ENCODE results near the gene TMEM213. TPM values are rescaled to one million over a fixed set of nuclear protein-coding genes. Genes with fewer than 3 reads are reported as not detected.
"Not testable (repeated sequence)": the region's sequence is repeated elsewhere in the genome, so short reads cannot be mapped to it uniquely, and the experiment has no call there.

The TMEM213 gene
- total and polyA plus RNA-seq, 2 of the 13 experiments (the other 11 are each of a cell fraction or from before 2014, with no cell fraction given), result not detected

DNA sequence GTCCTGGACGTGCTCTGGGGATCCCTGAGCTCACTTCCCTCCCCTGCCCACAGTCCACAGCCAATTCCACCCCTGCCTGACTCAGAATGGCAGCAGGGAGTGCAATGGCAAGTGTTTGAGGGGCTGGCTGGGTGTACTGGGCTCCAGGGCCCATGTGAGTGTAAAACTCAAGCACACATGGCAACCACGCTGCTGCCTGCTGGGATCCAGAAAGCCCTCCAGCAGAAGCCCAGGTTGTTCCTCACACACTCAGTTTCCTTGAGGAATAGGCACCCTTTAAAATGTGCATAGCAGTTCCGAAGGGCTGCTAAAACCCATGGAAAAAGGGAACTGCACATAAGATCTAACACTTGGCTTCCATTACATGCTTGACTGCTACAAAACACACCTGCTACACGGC lies 11.6 kb downstream of the TMEM213 start (continued):
- TF ChIP-seq, protein P1, sequence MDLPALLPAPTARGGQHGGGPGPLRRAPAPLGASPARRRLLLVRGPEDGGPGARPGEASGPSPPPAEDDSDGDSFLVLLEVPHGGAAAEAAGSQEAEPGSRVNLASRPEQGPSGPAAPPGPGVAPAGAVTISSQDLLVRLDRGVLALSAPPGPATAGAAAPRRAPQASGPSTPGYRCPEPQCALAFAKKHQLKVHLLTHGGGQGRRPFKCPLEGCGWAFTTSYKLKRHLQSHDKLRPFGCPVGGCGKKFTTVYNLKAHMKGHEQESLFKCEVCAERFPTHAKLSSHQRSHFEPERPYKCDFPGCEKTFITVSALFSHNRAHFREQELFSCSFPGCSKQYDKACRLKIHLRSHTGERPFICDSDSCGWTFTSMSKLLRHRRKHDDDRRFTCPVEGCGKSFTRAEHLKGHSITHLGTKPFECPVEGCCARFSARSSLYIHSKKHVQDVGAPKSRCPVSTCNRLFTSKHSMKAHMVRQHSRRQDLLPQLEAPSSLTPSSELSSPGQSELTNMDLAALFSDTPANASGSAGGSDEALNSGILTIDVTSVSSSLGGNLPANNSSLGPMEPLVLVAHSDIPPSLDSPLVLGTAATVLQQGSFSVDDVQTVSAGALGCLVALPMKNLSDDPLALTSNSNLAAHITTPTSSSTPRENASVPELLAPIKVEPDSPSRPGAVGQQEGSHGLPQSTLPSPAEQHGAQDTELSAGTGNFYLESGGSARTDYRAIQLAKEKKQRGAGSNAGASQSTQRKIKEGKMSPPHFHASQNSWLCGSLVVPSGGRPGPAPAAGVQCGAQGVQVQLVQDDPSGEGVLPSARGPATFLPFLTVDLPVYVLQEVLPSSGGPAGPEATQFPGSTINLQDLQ (CRISPR knock-in tag; IDR thresholded peaks at IDR 0.05), result no peak

DNA sequence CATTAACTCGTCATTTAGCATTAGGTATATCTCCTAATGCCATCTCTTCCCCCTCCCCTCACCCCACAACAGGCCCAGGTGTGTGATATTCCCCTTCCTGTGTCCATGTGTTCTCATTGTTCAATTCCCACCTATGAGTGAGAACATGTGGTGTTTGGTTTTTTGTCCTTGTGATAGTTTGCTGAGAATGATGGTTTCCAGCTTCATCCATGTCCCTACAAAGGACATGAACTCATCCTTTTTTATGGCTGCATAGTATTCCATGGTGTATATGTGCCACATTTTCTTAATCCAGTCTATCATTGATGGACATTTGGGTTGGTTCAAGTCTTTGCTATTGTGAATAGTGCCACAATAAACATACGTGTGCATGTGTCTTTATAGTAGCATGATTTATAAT lies 13.5 kb downstream of the TMEM213 start:
- H4K20me1 ChIP-seq (ENCODE audit: insufficient read depth, low read length); H3K9me3 ChIP-seq (ENCODE audit: low read length); H3K4me1 ChIP-seq (ENCODE audit: insufficient read depth, low read length); POLR2A ChIA-PET; H3K79me2 ChIP-seq (ENCODE audit: insufficient read depth, low read length); FAIRE-seq; H3K36me3 ChIP-seq (replicated peaks in 1 of 2; ENCODE audit: control insufficient read depth in 1 of 2, insufficient read depth in 2 of 2, low read length in 2 of 2); H3K27me3 ChIP-seq (ENCODE audit: control insufficient read depth in 1 of 2, insufficient read depth in 2 of 2, low read length in 2 of 2); H3K27ac ChIP-seq (ENCODE audit: extremely low read length, insufficient read depth, low read length); BruUV-seq (replicated peaks); DNase-seq (ENCODE audit: low spot score); CTCF ChIA-PET (ENCODE audit: low intra/inter-chr PET ratio, low total read pairs); H3K4me2 ChIP-seq (ENCODE audit: low read depth, low read length); intact Hi-C loops (cut with micrococcal nuclease; ENCODE audit: unreplicated experiment); in situ Hi-C loops (cut with HindIII; ENCODE audit: extremely low pct_ligation_motif_present, low pct_unique_long_range_greater_than_20kb); H3K4me3 ChIP-seq (replicated peaks in 1 of 3; ENCODE audit: insufficient read depth in 1 of 3, low read depth in 2 of 3, low read length in 3 of 3); H3K9ac ChIP-seq (ENCODE audit: insufficient read depth, low read depth, low read length); ATAC-seq; H2AFZ ChIP-seq (ENCODE audit: low read length): not testable (repeated sequence)
- 9% methylated on average over 2 of the region's 2 CpGs for WGBS (ENCODE audit: low lambda C conversion rate)

DNA sequence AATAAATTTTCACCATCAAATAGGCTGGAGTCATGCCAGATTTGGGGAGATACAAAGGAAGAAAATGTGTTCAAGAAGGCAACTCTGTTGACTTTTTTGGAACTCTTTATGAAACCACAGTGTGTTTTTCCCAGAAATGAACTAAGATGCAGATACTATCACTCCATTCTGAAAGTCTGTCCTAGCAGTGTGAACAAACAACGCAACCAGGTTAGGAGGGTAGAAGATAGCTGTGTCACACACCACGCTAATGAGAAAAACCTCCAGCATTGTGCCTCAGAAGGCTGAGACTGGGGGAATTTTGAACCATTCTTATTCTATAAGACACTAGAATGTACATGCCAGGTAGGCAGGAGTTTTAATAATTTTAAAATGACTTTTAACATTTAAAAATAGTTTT lies 16.2 kb downstream of the TMEM213 start:
- FAIRE-seq (no peak), DNase-seq (ENCODE audit: low spot score) (no peak), ATAC-seq (no peak)
- no peak overlapping the region for H3K9ac ChIP-seq (ENCODE audit: insufficient read depth, low read depth, low read length)
- no peak overlapping the region for H3K4me2 ChIP-seq (ENCODE audit: low read depth, low read length)
- H3K4me3 ChIP-seq (replicated peaks in 1 of 3; ENCODE audit: insufficient read depth in 1 of 3, low read depth in 2 of 3, low read length in 3 of 3), result no peak overlapping the region
- in situ Hi-C loops (cut with HindIII; ENCODE audit: extremely low pct_ligation_motif_present, low pct_unique_long_range_greater_than_20kb), result no loop called here
- intact Hi-C loops (cut with micrococcal nuclease; ENCODE audit: unreplicated experiment), result no loop called here
- no peaks in the 10 kb centered on the region for H4K20me1 ChIP-seq (ENCODE audit: insufficient read depth, low read length)
- H3K79me2 ChIP-seq (ENCODE audit: insufficient read depth, low read length), result no peaks in the 10 kb centered on the region
- H3K36me3 ChIP-seq (replicated peaks in 1 of 2; ENCODE audit: control insufficient read depth in 1 of 2, insufficient read depth in 2 of 2, low read length in 2 of 2), result no peaks in the 10 kb centered on the region
- H3K27me3 ChIP-seq (ENCODE audit: control insufficient read depth in 1 of 2, insufficient read depth in 2 of 2, low read length in 2 of 2), result peaks cover 0 to 1% of the 10 kb centered on the region in 2 experiments; a peak in 1 of 5 replicates
- ChIA-PET CTCF (ENCODE audit: low intra/inter-chr PET ratio, low total read pairs) (no interaction called here), POLR2A (no interaction called here)
- no peak overlapping the region for H2AFZ ChIP-seq (ENCODE audit: low read length)
- BruUV-seq (replicated peaks), result no TSS peak
- H3K9me3 ChIP-seq (ENCODE audit: low read length), result no peaks in the 10 kb centered on the region
- no peak overlapping the region for H3K27ac ChIP-seq (ENCODE audit: extremely low read length, insufficient read depth, low read length)
- WGBS (ENCODE audit: low lambda C conversion rate), result 7% methylated on average over 2 of the region's 2 CpGs
- no peaks in the 10 kb centered on the region for H3K4me1 ChIP-seq (ENCODE audit: insufficient read depth, low read length)
- TF ChIP-seq, protein P2, sequence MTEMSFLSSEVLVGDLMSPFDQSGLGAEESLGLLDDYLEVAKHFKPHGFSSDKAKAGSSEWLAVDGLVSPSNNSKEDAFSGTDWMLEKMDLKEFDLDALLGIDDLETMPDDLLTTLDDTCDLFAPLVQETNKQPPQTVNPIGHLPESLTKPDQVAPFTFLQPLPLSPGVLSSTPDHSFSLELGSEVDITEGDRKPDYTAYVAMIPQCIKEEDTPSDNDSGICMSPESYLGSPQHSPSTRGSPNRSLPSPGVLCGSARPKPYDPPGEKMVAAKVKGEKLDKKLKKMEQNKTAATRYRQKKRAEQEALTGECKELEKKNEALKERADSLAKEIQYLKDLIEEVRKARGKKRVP (CRISPR knock-in tag; IDR thresholded peaks at IDR 0.05), result no peak
- TF ChIP-seq ZSCAN20 (CRISPR knock-in tag; IDR thresholded peaks at IDR 0.05; ENCODE audit: borderline replicate concordance), result no peak
- TF ChIP-seq ZNF775 (CRISPR knock-in tag; IDR thresholded peaks at IDR 0.05; ENCODE audit: borderline replicate concordance), result no peak
- TF ChIP-seq, protein P3, sequence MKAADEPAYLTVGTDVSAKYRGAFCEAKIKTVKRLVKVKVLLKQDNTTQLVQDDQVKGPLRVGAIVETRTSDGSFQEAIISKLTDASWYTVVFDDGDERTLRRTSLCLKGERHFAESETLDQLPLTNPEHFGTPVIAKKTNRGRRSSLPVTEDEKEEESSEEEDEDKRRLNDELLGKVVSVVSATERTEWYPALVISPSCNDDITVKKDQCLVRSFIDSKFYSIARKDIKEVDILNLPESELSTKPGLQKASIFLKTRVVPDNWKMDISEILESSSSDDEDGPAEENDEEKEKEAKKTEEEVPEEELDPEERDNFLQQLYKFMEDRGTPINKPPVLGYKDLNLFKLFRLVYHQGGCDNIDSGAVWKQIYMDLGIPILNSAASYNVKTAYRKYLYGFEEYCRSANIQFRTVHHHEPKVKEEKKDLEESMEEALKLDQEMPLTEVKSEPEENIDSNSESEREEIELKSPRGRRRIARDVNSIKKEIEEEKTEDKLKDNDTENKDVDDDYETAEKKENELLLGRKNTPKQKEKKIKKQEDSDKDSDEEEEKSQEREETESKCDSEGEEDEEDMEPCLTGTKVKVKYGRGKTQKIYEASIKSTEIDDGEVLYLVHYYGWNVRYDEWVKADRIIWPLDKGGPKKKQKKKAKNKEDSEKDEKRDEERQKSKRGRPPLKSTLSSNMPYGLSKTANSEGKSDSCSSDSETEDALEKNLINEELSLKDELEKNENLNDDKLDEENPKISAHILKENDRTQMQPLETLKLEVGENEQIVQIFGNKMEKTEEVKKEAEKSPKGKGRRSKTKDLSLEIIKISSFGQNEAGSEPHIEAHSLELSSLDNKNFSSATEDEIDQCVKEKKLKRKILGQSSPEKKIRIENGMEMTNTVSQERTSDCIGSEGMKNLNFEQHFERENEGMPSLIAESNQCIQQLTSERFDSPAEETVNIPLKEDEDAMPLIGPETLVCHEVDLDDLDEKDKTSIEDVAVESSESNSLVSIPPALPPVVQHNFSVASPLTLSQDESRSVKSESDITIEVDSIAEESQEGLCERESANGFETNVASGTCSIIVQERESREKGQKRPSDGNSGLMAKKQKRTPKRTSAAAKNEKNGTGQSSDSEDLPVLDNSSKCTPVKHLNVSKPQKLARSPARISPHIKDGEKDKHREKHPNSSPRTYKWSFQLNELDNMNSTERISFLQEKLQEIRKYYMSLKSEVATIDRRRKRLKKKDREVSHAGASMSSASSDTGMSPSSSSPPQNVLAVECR (CRISPR knock-in tag; IDR thresholded peaks at IDR 0.05; ENCODE audit: borderline replicate concordance), result no peak
- no peak for TF ChIP-seq HMGA1 (CRISPR knock-in tag; conservative IDR thresholded peaks at IDR 0.05)
- no peak for TF ChIP-seq RELA (CRISPR knock-in tag; IDR thresholded peaks at IDR 0.05)
- TF ChIP-seq ZNF776 (CRISPR knock-in tag; IDR thresholded peaks at IDR 0.05), result no peak

Measured in HepG2 (cell line).